ENCODE measurements around the gene CRYBG1. TPM values are rescaled to one million over a fixed set of nuclear protein-coding genes. Genes with fewer than 3 reads are reported as not detected.

Gene CRYBG1
- total RNA-seq, 2 donors from 2014 or later = 10.1 to 11.5 TPM

DNA sequence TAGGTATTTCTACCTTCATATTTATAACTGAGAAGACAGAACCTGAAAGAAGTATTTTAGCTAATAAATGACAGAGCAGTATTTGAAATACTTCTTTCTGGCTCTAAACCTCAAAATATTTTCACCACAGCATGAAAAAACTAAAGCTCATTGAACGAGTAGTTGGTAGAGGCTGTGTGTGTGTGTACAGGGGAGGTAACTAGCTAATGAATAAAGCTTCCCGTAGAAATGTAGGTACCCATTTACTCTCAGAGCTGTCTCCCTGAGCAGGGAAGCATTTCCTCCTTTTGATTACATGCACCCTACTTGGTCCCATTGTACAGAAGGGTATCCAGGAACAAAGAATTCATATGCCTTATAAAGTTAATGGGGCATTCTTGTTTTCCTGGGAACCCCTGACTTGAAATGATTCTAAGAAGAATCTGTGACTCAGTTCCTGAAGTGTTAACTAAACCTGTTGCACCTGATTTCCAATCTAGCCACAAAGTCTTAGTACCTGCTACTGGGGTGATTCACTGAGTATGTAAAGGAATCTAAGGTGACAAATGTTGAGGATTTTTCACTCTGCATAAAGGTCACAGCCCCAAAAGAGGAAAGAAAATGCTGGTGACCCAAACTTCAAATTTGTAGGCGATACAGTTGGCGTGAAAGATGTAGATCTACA lies 12.5 kb downstream of the CRYBG1 start:
- no peak for TF ChIP-seq POLR2A (IDR thresholded peaks at IDR 0.05)
- TF ChIP-seq, protein P1, sequence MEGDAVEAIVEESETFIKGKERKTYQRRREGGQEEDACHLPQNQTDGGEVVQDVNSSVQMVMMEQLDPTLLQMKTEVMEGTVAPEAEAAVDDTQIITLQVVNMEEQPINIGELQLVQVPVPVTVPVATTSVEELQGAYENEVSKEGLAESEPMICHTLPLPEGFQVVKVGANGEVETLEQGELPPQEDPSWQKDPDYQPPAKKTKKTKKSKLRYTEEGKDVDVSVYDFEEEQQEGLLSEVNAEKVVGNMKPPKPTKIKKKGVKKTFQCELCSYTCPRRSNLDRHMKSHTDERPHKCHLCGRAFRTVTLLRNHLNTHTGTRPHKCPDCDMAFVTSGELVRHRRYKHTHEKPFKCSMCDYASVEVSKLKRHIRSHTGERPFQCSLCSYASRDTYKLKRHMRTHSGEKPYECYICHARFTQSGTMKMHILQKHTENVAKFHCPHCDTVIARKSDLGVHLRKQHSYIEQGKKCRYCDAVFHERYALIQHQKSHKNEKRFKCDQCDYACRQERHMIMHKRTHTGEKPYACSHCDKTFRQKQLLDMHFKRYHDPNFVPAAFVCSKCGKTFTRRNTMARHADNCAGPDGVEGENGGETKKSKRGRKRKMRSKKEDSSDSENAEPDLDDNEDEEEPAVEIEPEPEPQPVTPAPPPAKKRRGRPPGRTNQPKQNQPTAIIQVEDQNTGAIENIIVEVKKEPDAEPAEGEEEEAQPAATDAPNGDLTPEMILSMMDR (IDR thresholded peaks at IDR 0.05) = no peak
- H3K9me3 ChIP-seq = no peaks in the 10 kb centered on the region
- ATAC-seq = no peak
- H3K4me1 ChIP-seq = peaks cover 6% of the 10 kb centered on the region
- H3K27ac ChIP-seq = peak overlapping the region in 3 of 4 donors; percentile 12 to 25 (median 23)
- 73 to 76% methylated on average over 4 of the region's 4 CpGs for WGBS, 2 donors
- no peaks in the 10 kb centered on the region for H3K36me3 ChIP-seq (replicated peaks in 1 of 2; ENCODE audit: insufficient read depth in 1 of 2, low read depth in 2 of 2)
- intact Hi-C loops (cut with DNase I) = no loop called here
- no peaks in the 10 kb centered on the region for H3K27me3 ChIP-seq
- no peak overlapping the region for H3K4me3 ChIP-seq
- no peak for DNase-seq

DNA sequence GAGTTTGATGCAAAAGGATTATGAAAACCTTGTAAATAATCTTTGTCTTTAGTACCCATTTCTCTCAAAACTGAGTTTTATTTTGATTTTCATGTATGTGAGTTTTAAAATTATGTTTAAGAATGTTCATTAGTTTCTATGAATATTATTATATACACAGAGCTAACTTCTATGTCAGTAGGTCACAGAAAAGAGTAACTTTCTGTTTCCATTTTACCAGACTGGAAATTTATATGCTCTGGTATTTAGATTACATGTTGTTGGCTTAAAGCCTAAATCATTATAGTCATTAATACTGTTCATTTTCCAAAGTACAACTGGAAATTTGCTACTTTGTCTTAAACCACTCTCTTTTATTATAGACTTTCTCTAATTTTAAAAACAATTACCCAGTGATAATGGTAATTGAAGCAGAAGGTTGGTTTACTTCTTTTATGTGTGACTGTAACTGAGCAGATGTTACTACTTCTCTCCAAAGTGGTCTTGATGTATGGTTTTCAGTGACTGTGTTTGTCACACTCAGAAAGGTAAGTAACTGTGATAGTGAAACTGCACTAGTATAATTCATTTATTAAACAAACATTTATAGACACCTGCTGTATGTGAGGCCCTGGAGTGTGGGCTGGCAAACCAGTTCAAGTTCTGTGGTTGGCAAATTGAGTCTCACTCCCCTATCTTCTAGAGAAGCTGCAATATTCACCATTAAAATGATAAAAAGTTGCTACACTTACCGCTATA lies 13.2 kb downstream of the CRYBG1 start:
- Histone ChIP-seq H3K4me3 (no peak overlapping the region), H3K27ac (peak overlapping the region in 2 of 4 donors; percentile 12 to 23), H3K9me3 (no peaks in the 10 kb centered on the region), H3K4me1 (peaks cover 6% of the 10 kb centered on the region), H3K36me3 (replicated peaks in 1 of 2; ENCODE audit: insufficient read depth in 1 of 2, low read depth in 2 of 2) (no peaks in the 10 kb centered on the region), H3K27me3 (no peaks in the 10 kb centered on the region)
- WGBS, 2 donors = 89 to 100% methylated on average over 1 of the region's 1 CpG
- intact Hi-C loops (cut with DNase I) = no loop called here
- DNase-seq = no peak
- ATAC-seq = no peak
- TF ChIP-seq, protein P1 (IDR thresholded peaks at IDR 0.05) = no peak
- TF ChIP-seq POLR2A (IDR thresholded peaks at IDR 0.05) = no peak

DNA sequence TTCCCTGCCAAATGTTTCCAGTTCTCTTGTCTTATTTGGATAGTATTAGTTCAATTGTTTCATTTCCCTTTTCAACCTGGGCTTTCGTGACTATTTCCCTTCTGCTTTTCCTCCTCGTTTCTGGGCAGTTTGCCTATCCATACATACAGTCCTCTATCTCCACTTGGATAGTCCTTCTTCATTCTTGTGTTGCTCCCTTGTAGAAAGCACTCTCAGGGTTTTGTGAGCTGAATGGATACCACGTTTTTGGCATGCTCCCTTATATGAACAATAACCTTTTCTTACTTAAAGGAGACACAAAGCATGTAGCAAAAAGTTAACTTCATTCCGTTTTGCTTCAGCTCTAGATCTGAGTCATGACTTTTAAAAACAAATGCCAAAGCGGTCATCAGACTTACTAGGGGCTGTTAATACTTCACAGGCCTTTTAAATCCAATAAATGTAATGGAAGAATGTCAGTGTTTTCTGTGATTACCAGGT lies 16.6 kb downstream of the CRYBG1 start:
- Histone ChIP-seq H3K4me1 (peaks cover 6% of the 10 kb centered on the region), H3K9me3 (no peaks in the 10 kb centered on the region), H3K36me3 (replicated peaks in 1 of 2; ENCODE audit: insufficient read depth in 1 of 2, low read depth in 2 of 2) (no peaks in the 10 kb centered on the region), H3K4me3 (no peak overlapping the region), H3K27ac (peak overlapping the region in 3 of 4 donors; percentile 30 to 58 (median 54)), H3K27me3 (no peaks in the 10 kb centered on the region)
- ATAC-seq (no peak), DNase-seq (no peak)
- no peak for TF ChIP-seq POLR2A (IDR thresholded peaks at IDR 0.05)
- TF ChIP-seq, protein P1 (IDR thresholded peaks at IDR 0.05) = no peak
- intact Hi-C loops (cut with DNase I) = no loop called here
- WGBS, 2 donors = 29% methylated on average over 5 of the region's 5 CpGs

DNA sequence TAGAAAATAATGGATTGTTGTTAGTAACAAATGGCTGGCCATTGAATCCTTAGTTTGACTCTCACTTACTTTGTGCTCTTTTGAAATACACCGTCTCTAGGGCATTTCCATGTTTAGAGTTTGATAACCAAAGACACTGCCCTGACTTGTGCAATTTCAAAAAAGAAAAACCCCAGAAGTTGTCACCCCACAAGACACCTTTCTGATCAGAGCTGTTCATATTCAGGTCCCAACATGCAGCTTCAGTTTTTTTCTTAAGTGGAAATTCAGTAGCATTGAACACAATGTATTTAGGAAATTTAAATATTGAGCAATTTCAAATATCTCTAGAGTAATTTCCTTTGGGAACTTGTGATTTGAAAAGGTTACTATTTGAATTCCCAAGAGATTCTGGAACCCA lies 19.4 kb downstream of the CRYBG1 start:
- DNase-seq (no peak), ATAC-seq (no peak)
- Histone ChIP-seq H3K9me3 (no peaks in the 10 kb centered on the region), H3K27me3 (no peaks in the 10 kb centered on the region), H3K4me3 (no peak overlapping the region), H3K27ac (no peak overlapping the region), H3K36me3 (replicated peaks in 1 of 2; ENCODE audit: insufficient read depth in 1 of 2, low read depth in 2 of 2) (no peaks in the 10 kb centered on the region), H3K4me1 (peaks cover 6% of the 10 kb centered on the region)
- no peak for TF ChIP-seq POLR2A (IDR thresholded peaks at IDR 0.05)
- TF ChIP-seq, protein P1 (IDR thresholded peaks at IDR 0.05) = no peak
- intact Hi-C loops (cut with DNase I) = no loop called here
- WGBS, 2 donors = 40 to 46% methylated on average over 1 of the region's 1 CpG

Data from body of pancreas (tissue), 4 donors.